ENCODE results near the gene CASP1.
A peak's percentile ranks its signal among the peaks of the same experiment; 100 is the strongest.
"Not testable (repeated sequence)": the region's sequence is repeated elsewhere in the genome, so short reads cannot be mapped to it uniquely, and the experiment has no call there.

The CASP1 gene

GRCh38 chr11:105034813-105035620 lies at the start of gene CASP1:
TSS of gene CASP1 (minus strand) at chr11:105035144. CDS start at chr11:105035113, 31 bp downstream.
- H3K4me3 ChIP-seq (ENCODE audit: low read depth in 1 of 2, low read length in 2 of 2) = peak within 1 kb of the TSS; percentile 0 to 58
- H3K36me3 ChIP-seq (ENCODE audit: insufficient read depth, low read length) = peaks cover 4% of the 10 kb centered on the region
- peak within 1 kb of the TSS; percentile 6 for H3K9ac ChIP-seq (ENCODE audit: low read length)
- H3K9me3 ChIP-seq (ENCODE audit: low read length) = no peaks in the 10 kb centered on the region
- peak within 1 kb of the TSS; percentile 14 for H3K27ac ChIP-seq (ENCODE audit: low read depth, low read length)
- H3K27me3 ChIP-seq (ENCODE audit: control insufficient read depth in 1 of 2, insufficient read depth in 2 of 2, low read length in 2 of 2) = no peaks in the 10 kb centered on the region
- peaks cover 5% of the 10 kb centered on the region for H3K4me1 ChIP-seq (ENCODE audit: insufficient read depth, low read length)

- H3K9me3 ChIP-seq (ENCODE audit: low read length) = no peaks in the 10 kb centered on the region
- no peak overlapping the region for H3K27ac ChIP-seq (ENCODE audit: low read depth, low read length)
Observed at GRCh38 chr11:105081412-105082150, 46.6 kb upstream of the CASP1 start.

GRCh38 chr11:105080171-105080906 lies 45.4 kb upstream of the CASP1 start:
- not testable (repeated sequence) for H3K27me3 ChIP-seq (ENCODE audit: control insufficient read depth in 1 of 2, insufficient read depth in 2 of 2, low read length in 2 of 2); H3K9ac ChIP-seq (ENCODE audit: low read length); H3K9me3 ChIP-seq (ENCODE audit: low read length); H3K36me3 ChIP-seq (ENCODE audit: insufficient read depth, low read length); H3K4me3 ChIP-seq (ENCODE audit: low read depth in 1 of 2, low read length in 2 of 2); H3K27ac ChIP-seq (ENCODE audit: low read depth, low read length); H3K4me1 ChIP-seq (ENCODE audit: insufficient read depth, low read length)

More at GRCh38 chr11:105081412-105082150, 46.6 kb upstream of the CASP1 start:
- no peaks in the 10 kb centered on the region for H3K4me1 ChIP-seq (ENCODE audit: insufficient read depth, low read length)
- no peaks in the 10 kb centered on the region for H3K27me3 ChIP-seq (ENCODE audit: control insufficient read depth in 1 of 2, insufficient read depth in 2 of 2, low read length in 2 of 2)
- H3K4me3 ChIP-seq (ENCODE audit: low read depth in 1 of 2, low read length in 2 of 2) = no peak overlapping the region
- no peaks in the 10 kb centered on the region for H3K36me3 ChIP-seq (ENCODE audit: insufficient read depth, low read length)
- H3K9ac ChIP-seq (ENCODE audit: low read length) = no peak overlapping the region

- no peak overlapping the region for H3K9ac ChIP-seq (ENCODE audit: low read length)
- H3K36me3 ChIP-seq (ENCODE audit: insufficient read depth, low read length) = no peaks in the 10 kb centered on the region
- H3K27me3 ChIP-seq (ENCODE audit: control insufficient read depth in 1 of 2, insufficient read depth in 2 of 2, low read length in 2 of 2) = no peaks in the 10 kb centered on the region
- H3K27ac ChIP-seq (ENCODE audit: low read depth, low read length) = no peak overlapping the region
- no peaks in the 10 kb centered on the region for H3K9me3 ChIP-seq (ENCODE audit: low read length)
- no peaks in the 10 kb centered on the region for H3K4me1 ChIP-seq (ENCODE audit: insufficient read depth, low read length)
- no peak overlapping the region for H3K4me3 ChIP-seq (ENCODE audit: low read depth in 1 of 2, low read length in 2 of 2)
Observed at GRCh38 chr11:105078283-105078682, 43.3 kb upstream of the CASP1 start.

GRCh38 chr11:105077141-105077790 lies 42.3 kb upstream of the CASP1 start:
- not testable (repeated sequence) for H3K4me1 ChIP-seq (ENCODE audit: insufficient read depth, low read length); H3K9ac ChIP-seq (ENCODE audit: low read length)

GRCh38 chr11:105074166-105074530 lies 39.2 kb upstream of the CASP1 start:
- no peaks in the 10 kb centered on the region for H3K4me1 ChIP-seq (ENCODE audit: insufficient read depth, low read length)
- no peak overlapping the region for H3K27ac ChIP-seq (ENCODE audit: low read depth, low read length)
- no peak overlapping the region for H3K9ac ChIP-seq (ENCODE audit: low read length)
- no peak overlapping the region for H3K4me3 ChIP-seq (ENCODE audit: low read depth in 1 of 2, low read length in 2 of 2)
- no peaks in the 10 kb centered on the region for H3K27me3 ChIP-seq (ENCODE audit: control insufficient read depth in 1 of 2, insufficient read depth in 2 of 2, low read length in 2 of 2)
- H3K9me3 ChIP-seq (ENCODE audit: low read length) = no peaks in the 10 kb centered on the region
- no peaks in the 10 kb centered on the region for H3K36me3 ChIP-seq (ENCODE audit: insufficient read depth, low read length)

More at GRCh38 chr11:105077141-105077790, 42.3 kb upstream of the CASP1 start:
- H3K9me3 ChIP-seq (ENCODE audit: low read length); H3K27ac ChIP-seq (ENCODE audit: low read depth, low read length); H3K27me3 ChIP-seq (ENCODE audit: control insufficient read depth in 1 of 2, insufficient read depth in 2 of 2, low read length in 2 of 2); H3K36me3 ChIP-seq (ENCODE audit: insufficient read depth, low read length); H3K4me3 ChIP-seq (ENCODE audit: low read depth in 1 of 2, low read length in 2 of 2): not testable (repeated sequence)

- no peak overlapping the region for H3K4me3 ChIP-seq (ENCODE audit: low read depth in 1 of 2, low read length in 2 of 2)
- no peak overlapping the region for H3K27ac ChIP-seq (ENCODE audit: low read depth, low read length)
- H3K4me1 ChIP-seq (ENCODE audit: insufficient read depth, low read length) = no peaks in the 10 kb centered on the region
- H3K9me3 ChIP-seq (ENCODE audit: low read length) = no peaks in the 10 kb centered on the region
- H3K36me3 ChIP-seq (ENCODE audit: insufficient read depth, low read length) = no peaks in the 10 kb centered on the region
- no peak overlapping the region for H3K9ac ChIP-seq (ENCODE audit: low read length)
- H3K27me3 ChIP-seq (ENCODE audit: control insufficient read depth in 1 of 2, insufficient read depth in 2 of 2, low read length in 2 of 2) = no peaks in the 10 kb centered on the region
Observed at GRCh38 chr11:105073456-105074165, 38.7 kb upstream of the CASP1 start.

- H3K9ac ChIP-seq (ENCODE audit: low read length); H3K4me1 ChIP-seq (ENCODE audit: insufficient read depth, low read length); H3K4me3 ChIP-seq (ENCODE audit: low read depth in 1 of 2, low read length in 2 of 2); H3K9me3 ChIP-seq (ENCODE audit: low read length); H3K27me3 ChIP-seq (ENCODE audit: control insufficient read depth in 1 of 2, insufficient read depth in 2 of 2, low read length in 2 of 2); H3K27ac ChIP-seq (ENCODE audit: low read depth, low read length); H3K36me3 ChIP-seq (ENCODE audit: insufficient read depth, low read length): not testable (repeated sequence)
Observed at GRCh38 chr11:105072080-105072479, 37.1 kb upstream of the CASP1 start.

GRCh38 chr11:105071089-105071732 lies 36.3 kb upstream of the CASP1 start:
- H3K4me3 ChIP-seq (ENCODE audit: low read depth in 1 of 2, low read length in 2 of 2) = no peak overlapping the region

GRCh38 chr11:105070306-105070705 lies 35.4 kb upstream of the CASP1 start:
- no peak overlapping the region for H3K4me3 ChIP-seq (ENCODE audit: low read depth in 1 of 2, low read length in 2 of 2)
- no peaks in the 10 kb centered on the region for H3K9me3 ChIP-seq (ENCODE audit: low read length)
- no peaks in the 10 kb centered on the region for H3K36me3 ChIP-seq (ENCODE audit: insufficient read depth, low read length)
- no peaks in the 10 kb centered on the region for H3K27me3 ChIP-seq (ENCODE audit: control insufficient read depth in 1 of 2, insufficient read depth in 2 of 2, low read length in 2 of 2)
- H3K27ac ChIP-seq (ENCODE audit: low read depth, low read length) = no peak overlapping the region
- no peak overlapping the region for H3K9ac ChIP-seq (ENCODE audit: low read length)
- no peaks in the 10 kb centered on the region for H3K4me1 ChIP-seq (ENCODE audit: insufficient read depth, low read length)

More at GRCh38 chr11:105071089-105071732, 36.3 kb upstream of the CASP1 start:
- no peak overlapping the region for H3K27ac ChIP-seq (ENCODE audit: low read depth, low read length)
- no peaks in the 10 kb centered on the region for H3K36me3 ChIP-seq (ENCODE audit: insufficient read depth, low read length)
- H3K9me3 ChIP-seq (ENCODE audit: low read length) = no peaks in the 10 kb centered on the region
- no peaks in the 10 kb centered on the region for H3K27me3 ChIP-seq (ENCODE audit: control insufficient read depth in 1 of 2, insufficient read depth in 2 of 2, low read length in 2 of 2)
- H3K9ac ChIP-seq (ENCODE audit: low read length) = no peak overlapping the region
- no peaks in the 10 kb centered on the region for H3K4me1 ChIP-seq (ENCODE audit: insufficient read depth, low read length)

Data from muscle layer of colon (tissue), 2 donors.